PFSK-1 (cell line): ENCODE data around the gene ZNF556.

Experiments used
- POLR2AphosphoS5 ChIP-seq: IDR thresholded peaks from 2 replicates; pipeline ENCODE4 v1.6.1; 2012; ENCODE audit warnings: low read depth, mild to moderate bottlenecking, control low read depth, low read length, moderate library complexity
- REST ChIP-seq, 2 experiments: IDR thresholded peaks; 2 replicates each; pipeline versions ENCODE4 v1.6.1 to v1.8.0; 2011 to 2012; ENCODE audit warnings: low read depth in 2 of 2, low read length in 2 of 2, control low read depth in 1 of 2, inconsistent platforms in 1 of 2, mild to moderate bottlenecking in 1 of 2, moderate library complexity in 1 of 2; ENCODE audit not compliant: insufficient read depth in 1 of 2

GRCh38 chr19:2869618-2870017 is 2.5 kb downstream of the ZNF556 start:
- TF ChIP-seq REST (IDR thresholded peaks at IDR 0.05; ENCODE audit: insufficient read depth in 1 of 2, low read depth in 2 of 2, low read length in 2 of 2) (no peak), POLR2AphosphoS5 (no peak)
